HG03045 (cell line): Measurements from ENCODE around the gene SDK1.

Source experiments
- ATAC-seq: cut with Tn5 transposase; IDR thresholded peaks from one replicate; pipeline ENCODE4 v1.9.1; 2021; ENCODE audit warnings: mild to moderate bottlenecking, moderate library complexity; ENCODE audit not compliant: unreplicated experiment

The SDK1 gene

GRCh38 chr7:4000139-4000538, 699.1 kb downstream of the SDK1 start:
- ATAC-seq, result no peak

GRCh38 chr7:4000934-4001333, 699.9 kb downstream of the SDK1 start:
- ATAC-seq, result no peak

- ATAC-seq, result no peak
These were observed 700.7 kb downstream of the SDK1 start for GRCh38 chr7:4001742-4002141.

GRCh38 chr7:4003503-4003902, 702.5 kb downstream of the SDK1 start:
- no peak for ATAC-seq

- ATAC-seq, result no peak
These were observed 705.6 kb downstream of the SDK1 start for GRCh38 chr7:4006687-4007086.

- no peak for ATAC-seq
These were observed 708.4 kb downstream of the SDK1 start for GRCh38 chr7:4009211-4010060.

GRCh38 chr7:4010061-4010605, 709.1 kb downstream of the SDK1 start:
- ATAC-seq, result no peak

GRCh38 chr7:4010923-4011656, 710.0 kb downstream of the SDK1 start:
- no peak for ATAC-seq

- ATAC-seq, result no peak
These were observed 712.7 kb downstream of the SDK1 start for GRCh38 chr7:4013793-4014192.

- ATAC-seq, result no peak
These were observed 713.4 kb downstream of the SDK1 start for GRCh38 chr7:4014346-4015050.

GRCh38 chr7:4015371-4015770, 714.3 kb downstream of the SDK1 start:
- no peak for ATAC-seq

GRCh38 chr7:4015996-4016395, 714.9 kb downstream of the SDK1 start:
- no peak for ATAC-seq

- no peak for ATAC-seq
These were observed 716.0 kb downstream of the SDK1 start for GRCh38 chr7:4017081-4017480.

GRCh38 chr7:4017785-4018184, 716.7 kb downstream of the SDK1 start:
- ATAC-seq, result no peak

GRCh38 chr7:4018601-4019316, 717.7 kb downstream of the SDK1 start:
- no peak for ATAC-seq

GRCh38 chr7:4020086-4020485, 719.0 kb downstream of the SDK1 start:
- ATAC-seq, result no peak

- no peak for ATAC-seq
These were observed 720.4 kb downstream of the SDK1 start for GRCh38 chr7:4021413-4021812.

GRCh38 chr7:4022265-4022664, 721.2 kb downstream of the SDK1 start:
- ATAC-seq, result no peak

- no peak for ATAC-seq
These were observed 722.5 kb downstream of the SDK1 start for GRCh38 chr7:4023502-4023901.

- no peak for ATAC-seq
These were observed 723.1 kb downstream of the SDK1 start for GRCh38 chr7:4024133-4024532.

GRCh38 chr7:4024806-4025205, 723.8 kb downstream of the SDK1 start:
- no peak for ATAC-seq
